AG20443 (cell line): Measurements from ENCODE around the gene UNC45B.
"Not testable (repeated sequence)": the region's sequence is repeated elsewhere in the genome, so short reads cannot be mapped to it uniquely, and the experiment has no call there.

Experiments
- DNase-seq: peaks from one replicate; pipeline ENCODE4 v3.0.0; 2012; ENCODE audit warnings: low spot score, mixed read lengths

Gene UNC45B

GRCh38 chr17:35147375-35147905 is at the start of gene UNC45B:
UNC45B (plus strand) TSS chr17:35147817; CDS start chr17:35148264, 447 bp downstream.
- DNase-seq, result no peak

GRCh38 chr17:35099908-35100307 is 47.7 kb upstream of the UNC45B start:
- no peak for DNase-seq

GRCh38 chr17:35101036-35101435 is 46.6 kb upstream of the UNC45B start:
- no peak for DNase-seq

GRCh38 chr17:35101725-35102124 is 45.9 kb upstream of the UNC45B start:
- no peak for DNase-seq

GRCh38 chr17:35103271-35103670 is 44.3 kb upstream of the UNC45B start:
- DNase-seq, result no peak

GRCh38 chr17:35104844-35105450 is 42.7 kb upstream of the UNC45B start:
- no peak for DNase-seq

- not testable (repeated sequence) for DNase-seq
Observed at GRCh38 chr17:35110791-35111190, 36.8 kb upstream of the UNC45B start.

- DNase-seq, result peak; percentile 2
Observed at GRCh38 chr17:35116845-35117244, 30.8 kb upstream of the UNC45B start.

- DNase-seq, result no peak
Observed at GRCh38 chr17:35117984-35118383, 29.6 kb upstream of the UNC45B start.

- peak; percentile 94 for DNase-seq
Observed at GRCh38 chr17:35119370-35120165, 28.0 kb upstream of the UNC45B start, which contains the start of gene RAD51D. RAD51D (minus strand) TSS chr17:35119860; CDS start chr17:35119613, 247 bp downstream.

- DNase-seq, result no peak
Observed at GRCh38 chr17:35121315-35121714, 26.3 kb upstream of the UNC45B start, which contains the start of gene FNDC8. FNDC8 (plus strand) TSS chr17:35121615; CDS start chr17:35121694, 79 bp downstream.

GRCh38 chr17:35127751-35128514 is 19.7 kb upstream of the UNC45B start:
- DNase-seq, result peak; percentile 81

GRCh38 chr17:35129154-35129972 is 18.3 kb upstream of the UNC45B start:
- peak; percentile 70 for DNase-seq

GRCh38 chr17:35129973-35130351 is 17.7 kb upstream of the UNC45B start:
- no peak for DNase-seq

GRCh38 chr17:35130392-35130791 is 17.2 kb upstream of the UNC45B start:
- no peak for DNase-seq

GRCh38 chr17:35132099-35132498 is 15.5 kb upstream of the UNC45B start:
- no peak for DNase-seq

GRCh38 chr17:35132816-35133550 is 14.6 kb upstream of the UNC45B start:
- peak; percentile 4 for DNase-seq

GRCh38 chr17:35135322-35135721 is 12.3 kb upstream of the UNC45B start:
- DNase-seq, result no peak

- DNase-seq, result no peak
Observed at GRCh38 chr17:35138218-35138617, 9.4 kb upstream of the UNC45B start.

GRCh38 chr17:35141681-35142466 is 5.7 kb upstream of the UNC45B start, which contains the start of gene NLE1:
NLE1 (minus strand) TSS chr17:35142303; CDS start chr17:35142275, 28 bp downstream.
- peak; percentile 95 for DNase-seq
